HS-27A (cell line): ENCODE measurements around the gene CPS1.

Experiments
- DNase-seq: peaks from one replicate; pipeline ENCODE4 v3.0.0-alpha.2; 2012; ENCODE audit warnings: low read depth, missing footprints

CPS1 gene

GRCh38 chr2:210556329-210556980 lies at the start of gene CPS1:
CPS1 (plus strand) TSS chr2:210556599; CDS start chr2:210556734, 135 bp downstream.
- no peak for DNase-seq

GRCh38 chr2:210515911-210516310 lies 40.5 kb upstream of the CPS1 start:
- no peak for DNase-seq

- no peak for DNase-seq
Measured at GRCh38 chr2:210517264-210517663, 39.1 kb upstream of the CPS1 start.

- no peak for DNase-seq
Measured at GRCh38 chr2:210519594-210519993, 36.8 kb upstream of the CPS1 start.

GRCh38 chr2:210522399-210522798 lies 34.0 kb upstream of the CPS1 start:
- no peak for DNase-seq

- no peak for DNase-seq
Measured at GRCh38 chr2:210523650-210524289, 32.6 kb upstream of the CPS1 start.

GRCh38 chr2:210524533-210524932 lies 31.9 kb upstream of the CPS1 start:
- no peak for DNase-seq

- no peak for DNase-seq
Measured at GRCh38 chr2:210527286-210527685, 29.1 kb upstream of the CPS1 start.

- DNase-seq = no peak
Measured at GRCh38 chr2:210528716-210529115, 27.7 kb upstream of the CPS1 start.

- DNase-seq = no peak
Measured at GRCh38 chr2:210531050-210531449, 25.3 kb upstream of the CPS1 start.

- DNase-seq = no peak
Measured at GRCh38 chr2:210531482-210531881, 24.9 kb upstream of the CPS1 start.

GRCh38 chr2:210533389-210533788 lies 23.0 kb upstream of the CPS1 start:
- DNase-seq = no peak

GRCh38 chr2:210534879-210535278 lies 21.5 kb upstream of the CPS1 start:
- no peak for DNase-seq

- no peak for DNase-seq
Measured at GRCh38 chr2:210536973-210537650, 19.3 kb upstream of the CPS1 start.

GRCh38 chr2:210539035-210539434 lies 17.4 kb upstream of the CPS1 start:
- no peak for DNase-seq

GRCh38 chr2:210539578-210540416 lies 16.6 kb upstream of the CPS1 start:
- DNase-seq = no peak

- no peak for DNase-seq
Measured at GRCh38 chr2:210540471-210540870, 15.9 kb upstream of the CPS1 start.

GRCh38 chr2:210540900-210541289 lies 15.5 kb upstream of the CPS1 start:
- no peak for DNase-seq

GRCh38 chr2:210541290-210541902 lies 15.0 kb upstream of the CPS1 start:
- DNase-seq = no peak

- DNase-seq = no peak
Measured at GRCh38 chr2:210544007-210544590, 12.3 kb upstream of the CPS1 start.

GRCh38 chr2:210544831-210545230 lies 11.6 kb upstream of the CPS1 start:
- DNase-seq = no peak
